GM21737 (cell line): ENCODE data around the gene GLIPR2.
"Not testable (repeated sequence)": the region's sequence is repeated elsewhere in the genome, so short reads cannot be mapped to it uniquely, and the experiment has no call there.

Experiments
- ATAC-seq: cut with Tn5 transposase; IDR thresholded peaks from one replicate; pipeline ENCODE4 v1.9.1; 2021; ENCODE audit warnings: mild to moderate bottlenecking, moderate library complexity; ENCODE audit not compliant: unreplicated experiment

Gene GLIPR2

DNA sequence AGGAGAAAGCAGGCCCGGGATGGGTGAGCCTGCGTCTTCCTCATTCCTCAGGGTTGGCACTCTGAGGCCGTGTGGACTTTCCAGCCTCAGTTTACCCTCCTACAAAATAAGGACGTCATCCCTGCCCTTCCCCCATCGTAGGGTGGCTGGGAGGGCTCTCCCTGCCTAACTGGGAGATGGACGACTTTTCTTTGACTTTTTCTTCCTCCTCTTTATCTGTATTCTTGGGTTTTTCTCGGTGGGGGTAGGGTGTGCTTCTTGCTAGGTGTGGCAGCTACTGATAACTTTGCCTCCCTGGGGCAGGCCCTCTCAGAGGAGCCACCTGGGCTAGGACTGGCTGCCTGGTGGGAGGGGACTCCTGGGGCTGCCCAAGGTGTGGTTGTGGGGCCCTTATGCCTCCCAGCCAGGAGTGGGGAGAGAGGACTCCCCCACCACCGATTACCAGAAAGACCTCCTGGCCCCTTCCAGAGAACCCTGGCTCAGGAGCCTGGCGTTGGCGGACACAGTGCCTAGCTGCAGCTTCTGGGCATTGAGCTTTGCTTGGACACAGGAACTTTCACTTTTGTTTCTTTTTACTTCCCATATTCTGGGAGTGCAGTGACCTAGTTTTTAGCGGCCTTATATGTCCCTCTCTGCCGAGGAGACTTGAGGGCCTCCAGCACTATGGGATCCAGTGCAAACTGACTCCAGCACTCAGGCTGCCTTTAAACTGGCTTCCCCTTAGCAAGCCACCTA is 6.1 kb downstream of the GLIPR2 start:
- ATAC-seq: no peak

- ATAC-seq: no peak
These were observed 6.7 kb downstream of the GLIPR2 start for GRCh38 chr9:36143245-36143641.

- no peak for ATAC-seq
These were observed 8.0 kb downstream of the GLIPR2 start for GRCh38 chr9:36144309-36145232.

- no peak for ATAC-seq
These were observed 9.4 kb downstream of the GLIPR2 start for GRCh38 chr9:36145970-36146369.

DNA sequence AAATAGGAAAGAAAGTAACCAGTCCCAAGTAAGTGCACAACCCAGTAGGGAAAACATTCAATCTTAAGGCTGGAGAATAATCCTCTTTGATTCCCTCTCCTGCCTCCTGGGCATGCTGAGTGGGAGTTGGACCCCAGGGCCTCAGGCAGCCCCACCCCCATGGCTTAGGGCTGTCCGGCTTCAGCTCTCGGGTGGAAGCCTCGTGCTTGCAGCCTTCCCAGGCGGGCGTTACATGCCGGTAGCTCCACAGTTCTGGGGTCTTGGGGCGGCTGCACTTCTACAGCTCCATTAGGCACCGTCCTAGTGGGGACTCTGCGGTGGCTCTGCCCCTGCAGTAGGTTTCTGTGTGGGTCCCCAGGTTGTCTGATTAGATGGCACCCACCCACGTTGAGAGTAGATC is 10.1 kb downstream of the GLIPR2 start:
- ATAC-seq: no peak

DNA sequence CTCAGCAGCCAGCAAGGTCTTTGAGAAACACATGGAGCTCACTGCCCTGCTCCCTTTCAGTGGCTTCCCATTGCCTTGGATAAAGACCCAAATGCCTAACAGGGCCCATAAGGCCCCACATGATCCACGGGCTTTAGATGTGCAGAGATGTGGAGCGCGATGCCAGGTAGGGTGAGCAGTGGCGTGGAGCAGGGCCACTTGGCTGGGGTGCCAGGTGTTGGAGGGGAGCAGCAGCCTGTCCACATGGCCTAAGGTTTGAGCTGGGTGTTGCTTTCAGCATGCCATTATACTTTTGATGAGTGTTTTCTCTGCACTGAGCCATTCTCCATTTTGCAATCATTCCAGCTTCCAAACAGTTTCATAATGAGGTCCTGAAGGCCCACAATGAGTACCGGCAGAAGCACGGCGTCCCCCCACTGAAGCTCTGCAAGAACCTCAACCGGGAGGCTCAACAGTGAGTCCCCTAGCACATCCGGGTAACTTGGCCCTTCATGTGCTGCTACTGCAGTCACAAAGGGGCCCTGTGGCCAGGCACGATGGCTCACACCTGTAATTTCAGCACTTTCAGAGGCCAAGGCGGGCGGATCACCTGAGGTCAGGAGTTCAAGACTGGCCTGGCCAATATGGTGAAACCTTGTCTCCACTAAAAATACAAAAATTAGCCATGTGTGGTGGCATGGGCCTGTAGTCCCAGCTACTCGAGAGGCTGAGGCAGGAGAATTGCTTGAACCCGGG is 11.1 kb downstream of the GLIPR2 start:
- no peak for ATAC-seq

- no peak for ATAC-seq
These were observed 11.9 kb downstream of the GLIPR2 start for GRCh38 chr9:36148311-36149051.

DNA sequence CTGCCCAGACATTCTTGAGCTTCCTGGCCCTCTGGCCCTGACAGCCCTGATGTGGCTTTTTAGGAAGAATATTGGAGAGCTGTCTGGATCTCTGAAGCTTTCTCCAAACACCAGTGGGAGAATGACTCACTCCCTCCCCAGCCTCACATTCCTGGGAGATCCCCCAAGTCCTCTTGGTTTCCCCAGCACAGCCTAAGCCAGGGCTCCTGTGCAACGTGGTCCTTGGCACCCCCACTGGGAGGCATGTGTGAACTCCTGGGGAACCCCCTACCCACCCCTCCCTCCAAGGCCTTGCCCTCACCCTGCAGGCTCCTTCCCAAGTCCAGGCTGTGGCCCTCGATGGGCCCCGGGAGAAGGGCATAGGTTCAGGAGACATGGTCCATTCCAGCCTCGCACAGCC is 12.7 kb downstream of the GLIPR2 start:
- no peak for ATAC-seq

DNA sequence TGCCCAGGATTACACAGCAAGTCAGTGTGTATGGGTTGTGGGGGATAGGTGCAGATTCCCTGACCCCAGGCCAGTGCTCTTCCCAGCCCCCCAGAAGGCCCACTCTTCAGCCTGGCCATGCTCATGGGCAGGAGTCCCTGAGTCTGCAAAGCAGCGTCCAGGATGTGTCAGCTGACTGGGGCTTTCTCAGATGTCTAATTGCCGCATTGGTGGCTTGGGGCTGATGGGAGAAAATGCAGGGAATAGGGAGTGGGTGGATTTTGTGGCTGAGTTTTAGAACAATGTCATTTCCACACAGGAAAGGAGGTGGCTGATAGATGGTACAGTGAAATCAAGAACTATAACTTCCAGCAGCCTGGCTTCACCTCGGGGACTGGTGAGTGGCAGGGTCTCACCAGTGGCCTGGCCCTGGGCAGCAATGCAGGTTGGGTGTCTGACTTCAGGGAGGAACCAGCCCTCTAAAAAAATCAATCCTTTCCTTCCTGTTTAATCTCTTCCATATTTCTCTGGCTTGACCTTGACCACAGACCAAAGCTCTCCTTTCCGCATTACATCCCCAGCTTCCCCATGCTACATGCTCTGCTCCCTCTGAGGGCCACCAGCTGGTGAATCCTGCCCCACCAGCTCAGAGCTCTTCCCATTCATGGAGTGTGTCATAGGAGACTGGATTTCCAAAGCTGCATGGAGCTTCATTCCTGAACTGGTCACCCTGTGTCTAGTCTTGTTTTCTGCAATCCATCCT is 14.2 kb downstream of the GLIPR2 start:
- no peak for ATAC-seq

DNA sequence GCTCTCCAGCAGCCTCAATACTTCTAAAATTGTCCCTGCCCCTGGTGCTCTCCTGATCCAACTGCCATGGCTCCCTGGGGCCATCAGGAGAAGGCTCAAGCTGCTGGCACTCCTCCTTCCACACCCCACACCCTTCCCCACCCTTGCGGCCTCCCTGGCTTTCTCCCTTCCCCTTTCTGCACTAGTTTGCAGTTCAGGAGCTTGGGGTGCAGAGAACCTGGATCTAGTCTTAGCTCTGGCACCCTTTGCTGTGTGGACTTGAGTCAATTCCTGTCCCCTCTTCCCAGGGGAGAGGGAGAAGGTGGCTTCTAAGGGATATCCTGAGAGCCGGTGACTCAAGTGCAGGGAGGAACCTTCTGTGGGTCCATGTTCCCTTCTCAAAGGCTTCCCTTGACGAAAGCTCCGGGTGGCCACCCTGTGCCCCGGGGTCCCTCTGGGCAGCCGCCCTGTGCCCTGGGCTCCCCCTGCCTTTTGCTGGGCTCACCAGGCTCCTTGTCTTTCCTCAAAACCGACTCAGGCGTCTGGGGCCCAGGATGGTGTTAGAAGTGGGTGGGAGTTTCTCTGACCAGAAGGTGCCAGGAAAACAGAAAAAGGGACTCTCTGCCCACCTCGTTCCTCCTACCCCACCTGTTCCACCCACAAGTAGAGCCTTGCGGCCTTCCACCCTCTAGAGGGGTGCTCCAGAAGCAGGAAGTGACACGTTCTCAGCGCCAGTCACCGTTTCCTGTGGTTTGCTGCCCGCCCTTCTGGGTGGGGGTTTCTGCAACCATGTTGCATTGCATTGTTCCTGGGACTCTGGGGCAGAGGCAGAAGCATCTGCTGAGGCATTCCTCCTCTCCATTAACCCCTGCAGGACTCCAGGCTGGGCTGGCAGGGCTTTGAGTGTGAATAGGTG is 15.0 kb downstream of the GLIPR2 start:
- ATAC-seq: peak; percentile 81

DNA sequence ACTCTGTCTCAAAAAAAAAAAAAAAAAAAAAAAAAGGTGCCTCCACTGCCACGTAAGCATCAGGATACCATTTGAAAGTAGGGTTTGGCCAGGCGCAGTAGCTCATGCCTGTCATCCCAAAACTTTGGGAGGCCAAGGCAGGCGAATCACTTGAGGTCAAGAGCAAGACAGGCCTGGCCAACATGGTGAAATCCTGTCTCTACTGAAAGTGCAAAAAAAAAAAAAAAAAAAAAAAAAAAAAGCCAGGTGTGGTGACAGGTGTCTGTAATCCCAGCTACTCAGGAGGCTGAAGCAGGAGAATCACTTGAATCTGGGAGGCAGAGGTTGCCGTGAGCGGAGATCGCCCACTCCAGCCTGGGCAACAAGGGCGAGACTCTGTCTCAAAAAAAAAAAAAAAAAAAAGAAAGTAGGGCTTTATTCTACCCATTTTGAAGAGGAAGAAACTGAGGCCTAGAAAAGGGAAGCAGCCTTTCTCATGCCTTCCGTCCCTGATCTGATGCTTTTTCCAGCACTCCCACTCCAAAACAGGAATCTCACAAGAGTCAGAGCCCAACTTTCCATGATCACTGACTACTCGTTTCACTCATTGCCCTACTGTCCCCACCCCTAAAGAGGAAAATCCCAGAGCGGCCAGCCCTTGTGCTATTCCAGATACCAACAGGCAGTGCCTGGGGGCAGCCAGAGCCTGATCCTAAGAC is 16.4 kb downstream of the GLIPR2 start:
- no peak for ATAC-seq

GRCh38 chr9:36153746-36154145 is 17.2 kb downstream of the GLIPR2 start:
- ATAC-seq: no peak

DNA sequence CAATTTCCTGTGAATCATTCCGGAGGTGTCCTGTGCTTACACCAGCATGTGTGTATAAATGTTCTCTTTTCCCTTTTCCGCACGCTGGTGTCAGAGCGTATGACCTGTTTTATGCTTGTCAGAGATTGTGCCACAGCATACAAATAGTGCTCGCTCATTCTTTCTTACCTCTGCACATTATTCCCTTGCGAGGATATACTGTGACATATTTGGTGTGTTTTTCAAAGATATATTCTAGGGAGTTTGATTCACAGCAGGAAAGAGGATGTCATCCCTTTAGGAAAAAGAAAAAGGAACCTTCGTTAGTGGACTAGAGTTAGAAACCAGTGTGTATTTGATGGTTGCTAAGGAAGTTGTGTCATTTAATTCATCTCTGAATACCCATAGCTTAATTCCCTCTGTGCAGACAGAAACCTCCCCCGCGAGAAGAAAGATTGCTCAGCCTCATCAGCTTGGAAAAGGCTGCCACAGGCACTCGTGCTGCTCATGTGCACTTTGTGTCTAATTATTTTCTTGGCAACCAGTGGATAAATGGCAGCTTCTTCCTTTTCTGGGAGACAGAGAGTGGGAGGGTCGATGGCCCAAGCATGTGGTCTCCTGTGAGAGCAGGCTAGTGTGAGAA is 17.9 kb downstream of the GLIPR2 start:
- no peak for ATAC-seq

GRCh38 chr9:36156116-36156515 is 19.6 kb downstream of the GLIPR2 start:
- no peak for ATAC-seq

- ATAC-seq: no peak
These were observed 21.6 kb downstream of the GLIPR2 start for GRCh38 chr9:36158122-36158521.

DNA sequence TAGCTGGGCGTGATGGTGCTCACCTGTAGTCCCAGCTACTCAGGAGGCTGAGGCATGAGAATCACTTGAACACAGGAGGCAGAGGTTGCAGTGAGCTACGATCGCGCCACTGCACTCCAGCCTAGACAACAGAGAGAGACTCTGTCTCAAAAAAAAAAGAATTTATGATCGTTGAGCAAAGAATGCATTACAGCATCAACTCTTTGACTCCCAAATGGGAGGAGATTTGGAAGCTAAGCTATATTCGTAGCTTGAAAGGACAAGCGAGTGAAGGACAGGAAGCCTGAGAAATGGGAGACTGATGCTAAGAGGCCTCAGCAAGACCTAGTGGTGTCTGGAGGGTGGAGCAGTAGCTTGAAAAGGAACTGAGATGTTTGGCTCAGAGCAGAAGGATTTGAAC is 22.4 kb downstream of the GLIPR2 start:
- no peak for ATAC-seq

DNA sequence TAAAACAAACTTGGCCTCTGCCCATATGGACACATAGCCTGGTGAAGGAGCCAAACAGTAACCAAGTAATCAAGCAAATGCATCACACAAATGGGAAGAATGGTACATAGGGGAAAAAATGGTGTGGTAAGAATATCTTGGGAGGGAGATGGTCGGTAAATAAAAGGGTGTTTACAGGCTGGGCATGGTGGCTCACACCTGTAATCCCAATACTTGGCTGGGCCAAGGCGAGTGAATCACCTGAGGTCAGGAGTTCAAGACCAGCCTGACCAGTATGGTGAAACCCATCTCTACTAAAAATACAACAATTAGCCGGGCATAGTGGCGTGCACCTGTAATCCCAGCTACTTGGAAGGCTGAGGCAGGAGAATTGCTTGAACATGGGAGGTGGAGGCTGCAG is 23.0 kb downstream of the GLIPR2 start:
- not testable (repeated sequence) for ATAC-seq

- not testable (repeated sequence) for ATAC-seq
These were observed 23.6 kb downstream of the GLIPR2 start for GRCh38 chr9:36160126-36160525.
